ENCODE data around the gene LONRF3.

Gene LONRF3

GRCh38 chrX:119036107-119037029 is 62.0 kb downstream of the LONRF3 start:
- DNase-seq (ENCODE audit: low read depth): no peak

- DNase-seq (ENCODE audit: low read depth): no peak
Measured at GRCh38 chrX:119040432-119040831, 66.0 kb downstream of the LONRF3 start.

GRCh38 chrX:119041175-119041574 is 66.8 kb downstream of the LONRF3 start:
- DNase-seq (ENCODE audit: low read depth): peak; percentile 84

GRCh38 chrX:119042040-119042439 is 67.6 kb downstream of the LONRF3 start:
- no peak for DNase-seq (ENCODE audit: low read depth)

- DNase-seq (ENCODE audit: low read depth): no peak
Measured at GRCh38 chrX:119042996-119043395, 68.6 kb downstream of the LONRF3 start.

- DNase-seq (ENCODE audit: low read depth): peak; percentile 12
Measured at GRCh38 chrX:119045884-119046283, 71.5 kb downstream of the LONRF3 start.

- DNase-seq (ENCODE audit: low read depth): no peak
Measured at GRCh38 chrX:119055687-119056086, 81.3 kb downstream of the LONRF3 start.

- DNase-seq (ENCODE audit: low read depth): no peak
Measured at GRCh38 chrX:119062750-119063374, 88.4 kb downstream of the LONRF3 start.

- no peak for DNase-seq (ENCODE audit: low read depth)
Measured at GRCh38 chrX:119063428-119063827, 89.0 kb downstream of the LONRF3 start.

GRCh38 chrX:119067023-119067739 is 92.8 kb downstream of the LONRF3 start:
- peak; percentile 67 for DNase-seq (ENCODE audit: low read depth)

Data from ELR (cell line).